SW 1271 (cell line): ENCODE data around the gene RAB40B.
A peak's percentile ranks its signal among the peaks of the same experiment; 100 is the strongest.

Source experiments
- DNase-seq, 2 experiments: peaks; one replicate each; lab custom pipeline; 2025; lab: John Stamatoyannopoulos, UW

Gene RAB40B

DNA sequence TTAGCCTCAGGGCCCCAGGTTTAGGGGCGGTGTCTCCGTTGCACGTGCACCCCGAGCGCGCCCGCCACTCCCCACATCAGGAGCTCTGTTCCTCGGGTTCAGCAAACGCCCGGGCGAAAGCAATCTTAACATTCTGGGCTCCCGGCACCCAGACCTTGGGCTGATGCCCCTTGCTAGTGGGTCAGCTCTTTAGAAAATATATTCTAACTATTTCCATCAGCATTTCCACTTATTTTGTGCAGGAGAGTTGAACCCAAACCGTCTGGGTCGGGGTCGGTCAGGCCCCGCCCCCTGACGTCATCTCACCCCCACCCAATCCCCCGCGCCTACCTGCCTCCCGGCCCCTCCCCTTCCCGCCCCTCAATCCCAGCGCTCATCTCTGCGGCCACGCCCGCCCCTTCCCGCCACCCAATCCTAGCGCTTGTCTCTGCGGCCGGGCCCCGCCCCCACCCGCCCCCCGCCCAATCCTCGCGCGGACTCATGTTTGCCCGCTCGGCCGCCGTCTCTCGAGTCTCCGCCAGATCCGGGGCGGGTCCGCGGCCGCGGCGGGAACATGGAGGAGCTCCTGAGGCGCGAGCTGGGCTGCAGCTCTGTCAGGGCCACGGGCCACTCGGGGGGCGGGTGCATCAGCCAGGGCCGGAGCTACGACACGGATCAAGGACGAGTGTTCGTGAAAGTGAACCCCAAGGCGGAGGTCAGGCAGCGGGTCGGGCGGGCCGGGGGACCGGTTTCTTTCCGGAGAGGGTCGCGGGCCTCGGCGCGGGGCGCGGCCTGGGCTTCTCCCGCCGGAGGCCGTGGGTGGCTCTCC, 17.9 kb upstream of the RAB40B start, which contains the start of gene FN3KRP:
Gene FN3KRP (plus strand): TSS at position 504 of the 808 bp plus-strand sequence. CDS start 50 bp downstream, at position 554.
- peak; percentile 51 to 82 for DNase-seq

GRCh38 chr17:82713071-82713723, 14.7 kb upstream of the RAB40B start:
- no peak for DNase-seq

- DNase-seq = no peak
Measured at GRCh38 chr17:82710499-82711232, 12.2 kb upstream of the RAB40B start.

- no peak for DNase-seq
Measured at GRCh38 chr17:82709676-82710498, 11.4 kb upstream of the RAB40B start.

DNA sequence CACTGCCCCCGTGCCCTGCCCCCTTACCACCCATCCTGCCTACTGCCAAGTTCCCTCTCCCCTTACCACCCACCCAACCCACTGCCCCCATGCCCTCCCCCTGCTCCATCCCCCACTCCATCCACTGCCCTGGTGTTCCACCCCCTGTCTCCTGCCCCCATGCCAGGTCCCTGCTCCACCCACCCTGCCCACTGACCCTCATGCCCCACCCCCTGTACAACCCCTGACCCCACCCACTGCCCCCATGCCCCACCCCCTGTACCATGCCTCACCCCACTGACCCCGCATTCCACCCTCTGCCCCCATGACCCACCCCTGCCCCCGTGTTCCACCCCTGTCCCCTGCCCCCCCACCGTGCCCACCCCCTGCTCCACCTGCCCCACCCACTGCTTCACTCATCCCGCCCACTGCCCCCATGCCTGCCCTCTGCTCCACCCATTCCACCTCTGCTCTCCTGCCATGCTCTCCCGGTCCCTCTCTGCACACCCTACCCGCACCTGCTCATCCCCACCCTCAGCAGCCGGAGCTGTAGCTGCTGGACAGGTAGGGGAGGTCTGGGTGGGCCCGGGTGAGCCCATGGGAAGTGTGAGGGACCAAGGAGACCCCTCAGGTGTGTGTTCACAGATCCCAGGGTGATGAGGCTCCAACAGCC, 10.7 kb upstream of the RAB40B start:
- DNase-seq = no peak

DNA sequence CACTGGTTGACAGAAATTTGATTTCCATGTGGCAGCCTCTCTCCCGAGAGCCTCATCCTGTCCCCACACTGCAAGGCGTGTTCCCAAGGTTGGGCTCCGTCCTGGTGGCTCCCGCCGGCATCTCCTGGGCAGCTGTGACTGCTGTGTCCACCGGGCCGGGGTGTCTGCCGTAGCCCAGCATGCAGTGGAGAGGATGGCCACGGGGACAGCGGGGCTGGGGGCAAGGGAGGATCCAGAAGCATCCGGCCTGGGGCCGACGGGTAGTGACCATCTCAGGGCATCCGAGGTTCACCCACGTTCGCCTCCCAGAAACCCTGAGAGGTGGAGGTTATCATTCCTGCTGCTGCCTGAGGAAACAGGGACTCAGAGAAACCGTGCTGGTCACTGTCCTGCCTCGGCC, 7.3 kb upstream of the RAB40B start:
- no peak for DNase-seq

GRCh38 chr17:82704886-82705285, 6.4 kb upstream of the RAB40B start:
- no peak for DNase-seq

DNA sequence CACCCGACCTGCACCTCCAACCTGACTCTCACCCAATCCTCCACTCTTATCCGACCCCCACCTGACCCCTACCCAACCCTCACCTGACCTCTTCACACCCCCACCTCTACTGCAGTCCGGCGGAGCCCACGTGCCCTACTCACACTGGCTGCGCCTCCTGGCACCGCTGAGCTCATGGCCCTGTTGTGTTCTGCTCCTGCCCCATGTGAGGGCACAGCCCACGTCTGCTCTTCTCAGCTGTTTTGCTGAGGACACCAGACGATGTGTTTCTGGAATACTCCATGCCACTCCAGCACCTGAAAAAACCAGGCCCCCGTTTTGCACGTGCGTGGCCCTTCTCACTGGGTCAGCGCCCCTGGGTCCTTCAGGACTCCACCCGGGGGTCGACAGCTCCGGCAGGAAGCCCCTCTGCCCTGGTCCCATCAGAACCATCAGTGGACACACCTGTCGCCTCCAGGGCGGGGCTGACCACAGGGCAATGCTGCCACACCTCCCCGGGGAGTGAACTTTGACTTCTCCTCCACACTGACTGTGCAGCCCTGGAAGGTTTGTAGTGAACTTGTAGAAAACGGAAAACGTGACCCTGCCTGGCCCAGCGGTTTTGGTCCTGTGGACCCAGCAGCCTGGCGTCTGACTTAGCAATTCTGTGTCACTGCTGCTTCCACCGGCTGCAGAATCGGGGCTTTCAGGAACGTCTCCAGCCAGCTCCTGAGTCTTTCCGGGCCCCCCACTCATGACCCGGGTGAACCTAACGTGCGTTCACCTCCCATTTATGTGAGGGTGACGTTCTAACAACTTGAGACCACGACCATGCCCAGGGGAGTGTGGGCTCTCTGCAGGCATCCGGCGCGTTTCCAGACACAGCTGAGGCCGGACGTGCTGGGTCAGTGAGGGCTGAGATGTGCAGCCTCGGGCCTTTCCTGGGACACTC, 5.7 kb upstream of the RAB40B start:
- DNase-seq = no peak

- DNase-seq = no peak
Measured at GRCh38 chr17:82703036-82703745, 4.7 kb upstream of the RAB40B start.

GRCh38 chr17:82702231-82702927, 3.9 kb upstream of the RAB40B start:
- DNase-seq = no peak

- DNase-seq = no peak
Measured at GRCh38 chr17:82699551-82699950, 1.1 kb upstream of the RAB40B start.

- DNase-seq = no peak
Measured at GRCh38 chr17:82698974-82699442, 510 bp upstream of the RAB40B start.

- no peak for DNase-seq
Measured at GRCh38 chr17:82697808-82698064, 762 bp downstream of the RAB40B start.

- no peak for DNase-seq
Measured at GRCh38 chr17:82696916-82697807, 1.3 kb downstream of the RAB40B start.

DNA sequence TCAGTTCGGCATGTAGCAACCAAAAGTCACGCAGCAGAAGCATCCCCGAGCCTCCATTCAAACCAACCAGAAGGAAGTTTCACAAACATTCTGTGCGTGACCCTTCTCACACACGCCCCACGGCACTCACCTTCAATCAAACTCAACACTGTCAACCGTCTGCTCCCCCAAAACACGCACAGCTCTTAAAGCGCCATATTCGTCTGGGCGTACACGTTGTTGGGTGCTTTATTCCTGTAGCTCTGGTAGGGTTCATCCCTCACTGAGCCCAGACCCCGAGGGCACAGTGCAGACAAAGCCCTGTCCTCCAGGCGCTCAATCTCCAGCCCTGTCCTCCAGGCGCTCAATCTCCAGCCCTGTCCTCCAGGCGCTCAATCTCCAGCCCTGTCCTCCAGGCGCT, 2.2 kb downstream of the RAB40B start:
- no peak for DNase-seq

DNA sequence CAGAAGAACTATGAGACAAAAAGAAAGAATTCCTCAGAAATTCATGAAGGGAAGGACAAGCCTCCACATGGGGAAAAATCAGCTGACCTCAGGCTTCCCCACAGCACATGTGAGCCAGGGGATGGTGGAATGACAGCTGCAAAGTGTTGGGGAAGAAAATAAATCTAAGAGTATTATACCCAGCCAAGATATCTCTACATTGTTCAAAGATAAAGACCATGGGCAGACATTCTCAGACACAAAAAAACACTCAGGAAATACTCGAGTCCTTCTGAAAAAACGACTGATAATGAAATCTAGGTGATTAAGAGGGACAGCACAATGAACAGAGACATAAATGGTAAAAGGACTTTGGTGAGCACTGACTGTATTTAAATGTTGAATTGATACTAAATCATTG, 3.9 kb downstream of the RAB40B start:
- DNase-seq = no peak

- no peak for DNase-seq
Measured at GRCh38 chr17:82693168-82693867, 5.2 kb downstream of the RAB40B start.
